RWPE1 (cell line): Measurements from ENCODE around the gene SEMA4F.

Experiments used
- CTCF ChIA-PET: fragments of 350-600 bp; sonication (Branson Sonifier 250); formaldehyde crosslinking; extraction: SDS; loops from one replicate; lab custom pipeline; 2021; lab: Yijun Ruan, JAX
- POLR2A ChIA-PET: fragments of 400-600 bp; formaldehyde crosslinking; extraction: SDS; loops from one replicate; lab custom pipeline; 2020; ENCODE audit warnings: antibody characterized with exemption; ENCODE audit not compliant: low non-redundant PET; lab: Yijun Ruan, JAX
- DNase-seq: peaks from one replicate; pipeline ENCODE4 v3.0.0; 2012; ENCODE audit warnings: low spot score
- H3K27ac ChIP-seq: fragments of 450-650 bp; 2 replicates; pipeline ENCODE4 v1.5.1; 2017
- TF ChIP-seq, protein P1 (sequence below): fragments of 450-650 bp; conservative IDR thresholded peaks from 2 replicates; pipeline ENCODE4 v1.5.1; 2017; ENCODE audit warnings: low read depth, mild to moderate bottlenecking

The SEMA4F gene

DNA sequence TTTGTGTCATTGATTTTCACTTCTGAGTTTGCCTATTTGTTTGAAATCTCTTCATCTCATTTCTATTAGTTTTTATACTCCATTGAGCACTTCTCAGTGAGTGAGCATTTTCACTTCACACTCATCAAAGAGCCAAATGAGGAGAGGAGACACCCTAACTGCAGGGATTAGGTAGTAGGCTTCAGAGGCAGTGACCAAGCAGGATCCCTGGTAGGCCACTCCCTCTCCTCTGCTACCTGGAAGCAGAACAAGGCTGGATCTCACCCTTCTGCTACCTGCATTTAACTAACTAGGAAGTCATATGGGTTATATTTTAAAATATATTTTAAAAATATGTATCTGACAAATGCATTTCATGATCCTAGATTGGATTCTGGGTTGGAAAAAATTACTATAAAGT is 52.7 kb downstream of the SEMA4F start:
- TF ChIP-seq, protein P1, sequence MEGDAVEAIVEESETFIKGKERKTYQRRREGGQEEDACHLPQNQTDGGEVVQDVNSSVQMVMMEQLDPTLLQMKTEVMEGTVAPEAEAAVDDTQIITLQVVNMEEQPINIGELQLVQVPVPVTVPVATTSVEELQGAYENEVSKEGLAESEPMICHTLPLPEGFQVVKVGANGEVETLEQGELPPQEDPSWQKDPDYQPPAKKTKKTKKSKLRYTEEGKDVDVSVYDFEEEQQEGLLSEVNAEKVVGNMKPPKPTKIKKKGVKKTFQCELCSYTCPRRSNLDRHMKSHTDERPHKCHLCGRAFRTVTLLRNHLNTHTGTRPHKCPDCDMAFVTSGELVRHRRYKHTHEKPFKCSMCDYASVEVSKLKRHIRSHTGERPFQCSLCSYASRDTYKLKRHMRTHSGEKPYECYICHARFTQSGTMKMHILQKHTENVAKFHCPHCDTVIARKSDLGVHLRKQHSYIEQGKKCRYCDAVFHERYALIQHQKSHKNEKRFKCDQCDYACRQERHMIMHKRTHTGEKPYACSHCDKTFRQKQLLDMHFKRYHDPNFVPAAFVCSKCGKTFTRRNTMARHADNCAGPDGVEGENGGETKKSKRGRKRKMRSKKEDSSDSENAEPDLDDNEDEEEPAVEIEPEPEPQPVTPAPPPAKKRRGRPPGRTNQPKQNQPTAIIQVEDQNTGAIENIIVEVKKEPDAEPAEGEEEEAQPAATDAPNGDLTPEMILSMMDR, result no peak
- CTCF ChIA-PET, result no interaction called here

DNA sequence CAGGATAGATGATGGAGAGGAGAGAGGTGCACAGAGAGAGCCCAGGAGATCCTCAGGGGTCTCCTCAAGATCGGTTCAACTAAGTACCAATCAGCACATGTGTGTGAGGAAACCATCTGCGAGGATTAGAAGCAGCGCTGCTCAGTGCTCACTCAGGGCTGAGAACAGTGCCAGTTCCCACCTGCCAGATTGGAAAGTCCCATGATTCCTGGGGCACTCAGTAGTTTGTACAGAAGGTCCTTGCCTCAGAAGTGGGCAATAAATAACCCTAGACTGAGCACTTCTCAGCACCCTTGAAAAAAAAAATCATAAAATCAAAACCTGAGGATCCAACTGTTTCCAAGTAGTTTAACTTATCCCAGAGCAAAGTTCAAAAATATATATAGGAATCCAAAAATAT is 53.8 kb downstream of the SEMA4F start:
- TF ChIP-seq, protein P1, result no peak
- H3K27ac ChIP-seq, result no peak overlapping the region
- no peak for DNase-seq
- POLR2A ChIA-PET, result no interaction called here
- CTCF ChIA-PET, result no interaction called here

More for the DNA sequence above, 52.7 kb downstream of the SEMA4F start:
- no peak overlapping the region for H3K27ac ChIP-seq
- POLR2A ChIA-PET, result no interaction called here
- no peak for DNase-seq

DNA sequence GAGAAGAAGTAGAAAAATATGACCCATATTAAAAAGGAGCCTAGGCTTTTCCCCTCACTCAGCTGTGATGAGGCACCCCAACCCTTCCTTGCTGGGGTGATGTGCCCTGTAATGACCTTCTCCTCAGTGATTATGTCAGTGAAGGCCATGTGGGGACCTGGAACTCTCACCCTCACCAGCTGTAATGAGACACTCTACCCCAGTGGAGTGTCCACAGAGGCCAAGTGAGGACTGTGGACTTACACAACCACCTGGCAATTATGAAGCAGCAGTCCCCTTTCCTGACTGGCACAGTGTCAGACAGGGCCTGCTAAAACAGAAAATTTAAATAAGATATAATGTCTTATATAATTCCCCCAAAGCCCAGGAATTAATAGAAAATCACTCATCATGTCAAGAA is 54.2 kb downstream of the SEMA4F start:
- CTCF ChIA-PET, result no interaction called here
- no peak for DNase-seq
- POLR2A ChIA-PET, result no interaction called here

DNA sequence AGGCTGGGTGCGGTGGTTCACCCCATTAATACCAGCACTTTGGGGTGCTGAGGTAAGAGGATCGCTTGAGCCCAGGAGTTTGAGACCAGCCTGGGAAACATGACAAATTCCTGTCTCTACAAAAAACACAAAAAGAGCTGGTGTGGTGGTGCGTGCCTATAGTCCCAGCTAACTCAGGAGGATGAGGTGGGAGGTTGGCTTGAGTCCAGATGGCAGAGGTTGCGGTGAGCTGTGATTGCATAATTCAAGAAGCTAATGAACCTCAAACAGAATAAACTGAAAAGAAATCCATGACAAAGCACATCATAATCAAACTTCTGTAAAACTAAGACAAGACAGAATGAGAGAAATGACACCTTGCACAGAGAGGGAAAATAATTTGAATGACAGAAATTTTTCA is 54.8 kb downstream of the SEMA4F start:
- no peak overlapping the region for H3K27ac ChIP-seq
- ChIA-PET CTCF (no interaction called here), POLR2A (no interaction called here)
- DNase-seq, result no peak
- TF ChIP-seq, protein P1, result no peak

More for the DNA sequence above, 54.2 kb downstream of the SEMA4F start:
- TF ChIP-seq, protein P1, result no peak
- H3K27ac ChIP-seq, result no peak overlapping the region

DNA sequence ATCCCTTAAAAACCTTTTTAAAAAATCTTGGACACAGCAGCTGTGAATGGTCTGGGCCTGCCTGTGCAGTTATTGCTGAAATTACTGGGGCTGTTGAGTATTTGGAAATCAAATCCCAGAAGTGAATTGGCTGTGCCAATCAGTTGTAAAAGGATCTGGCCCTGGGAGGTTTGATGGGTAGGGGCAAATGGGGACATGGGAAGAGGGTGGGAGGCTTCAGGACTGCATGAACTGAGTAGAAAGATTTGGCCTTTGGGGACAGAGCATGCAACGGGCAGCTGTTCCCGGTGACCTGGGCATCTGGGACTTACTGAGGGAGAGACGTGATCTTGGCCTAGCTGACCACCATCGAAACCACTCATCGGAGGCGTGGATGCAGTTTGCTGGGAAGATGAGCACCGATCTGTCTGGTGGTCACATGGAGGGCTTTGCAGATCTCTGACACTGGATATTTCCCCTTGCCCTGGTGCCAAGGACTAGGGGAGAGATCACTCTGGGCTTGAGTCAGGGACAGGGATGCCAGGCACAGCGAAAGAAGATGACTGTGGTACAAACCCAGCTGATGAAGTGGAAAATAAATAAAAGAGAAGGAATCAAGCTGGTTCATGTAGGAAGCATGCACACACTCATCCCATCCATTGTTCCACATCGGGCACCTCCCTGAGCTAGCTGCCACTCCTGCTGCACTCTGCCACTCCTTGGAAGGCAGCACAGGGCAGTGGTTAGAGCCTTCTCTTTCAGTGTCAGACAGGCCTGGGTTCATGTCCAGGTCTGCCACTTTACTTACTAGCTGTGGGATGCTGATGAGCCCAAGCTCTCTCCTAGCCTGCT is 58.4 kb downstream of the SEMA4F start:
- DNase-seq, result peak; percentile 41
- POLR2A ChIA-PET, result no interaction called here
- CTCF ChIA-PET, result interaction anchor here (0.6 to 3.2 kb wide), 3 partner anchors 51 to 172 kb away, joined by 3 to 20 read pairs (median 4); no protein-coding TSS in a partner anchor
- H3K27ac ChIP-seq, result no peak overlapping the region
- TF ChIP-seq, protein P1, result no peak

DNA sequence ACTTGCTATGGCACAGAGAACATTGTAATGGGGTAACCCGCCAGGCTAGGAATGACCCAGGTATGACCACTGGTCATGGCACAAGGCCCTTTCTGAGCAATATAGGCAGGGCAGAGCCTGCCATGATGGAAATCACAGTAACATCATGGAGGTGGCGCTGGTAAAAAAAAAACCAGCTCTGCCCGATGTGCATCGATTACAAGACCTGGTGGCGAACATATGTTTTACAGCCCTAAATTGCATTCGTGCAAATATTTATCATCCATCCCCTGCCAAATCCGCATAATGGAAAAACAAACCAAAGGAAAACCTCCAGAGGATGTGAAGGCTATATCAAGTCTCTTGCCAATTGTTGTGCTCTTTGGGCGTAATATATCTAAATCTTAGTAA is 60.6 kb downstream of the SEMA4F start:
- ChIA-PET POLR2A (no interaction called here), CTCF (interaction anchor here (0.7 to 3.2 kb wide), 4 partner anchors 15 to 129 kb away, joined by 3 to 20 read pairs (median 4); no protein-coding TSS in a partner anchor)
- TF ChIP-seq, protein P1, result no peak
- DNase-seq, result no peak
- H3K27ac ChIP-seq, result peak overlapping the region; percentile 81
